Trophoblast cell (in vitro differentiated cells and primary cell): Measurements from ENCODE around the gene PHAX. TPM values are rescaled to one million over a fixed set of nuclear protein-coding genes. Genes with fewer than 3 reads are reported as not detected.
"Not testable (repeated sequence)": the region's sequence is repeated elsewhere in the genome, so short reads cannot be mapped to it uniquely, and the experiment has no call there.

Experiments used
- DNase-seq, 2 donors: peaks; one replicate each; pipeline ENCODE4 v3.0.0-alpha.2; 2016
- H2AFZ ChIP-seq: 2 replicates; pipeline ENCODE4 v1.6.1; 2013; ENCODE audit warnings: low read length, moderate library complexity, mild to moderate bottlenecking; ENCODE audit not compliant: insufficient read depth, poor library complexity
- H2AK5ac ChIP-seq: 2 replicates; pipeline ENCODE4 v1.6.1; 2013; ENCODE audit warnings: mild to moderate bottlenecking, low read length
- H2BK120ac ChIP-seq: 2 replicates; pipeline ENCODE4 v1.6.1; 2013; ENCODE audit warnings: low read length, mild to moderate bottlenecking, moderate library complexity; ENCODE audit not compliant: insufficient read depth, poor library complexity
- H2BK12ac ChIP-seq: 2 replicates; pipeline ENCODE4 v1.6.1; 2013; ENCODE audit warnings: mild to moderate bottlenecking, low read length, moderate library complexity
- H2BK5ac ChIP-seq: 2 replicates; pipeline ENCODE4 v1.6.1; 2013; ENCODE audit warnings: low read length, low read depth, moderate library complexity, mild to moderate bottlenecking; ENCODE audit not compliant: poor library complexity
- H3K14ac ChIP-seq: 2 replicates; pipeline ENCODE4 v1.6.1; 2013; ENCODE audit warnings: mild to moderate bottlenecking, low read length
- H3K18ac ChIP-seq: 2 replicates; pipeline ENCODE4 v1.6.1; 2013; ENCODE audit warnings: mild to moderate bottlenecking, low read length
- H3K23ac ChIP-seq: 2 replicates; pipeline ENCODE4 v1.6.1; 2013; ENCODE audit warnings: low read length
- H3K27ac ChIP-seq: 2 replicates; pipeline ENCODE4 v1.5.1; 2013; ENCODE audit warnings: low read depth, mild to moderate bottlenecking, inconsistent platforms, low read length, moderate library complexity
- H3K27me3 ChIP-seq: 2 replicates; pipeline ENCODE4 v1.6.1; 2013; ENCODE audit warnings: inconsistent platforms, mild to moderate bottlenecking, low read length, moderate library complexity; ENCODE audit not compliant: insufficient read depth
- H3K36me3 ChIP-seq, 2 experiments: 1 replicate in 1 of 2; 2 replicates in 1 of 2; pipeline ENCODE4 v1.6.1; 2013; ENCODE audit warnings: low read length in 2 of 2, mild to moderate bottlenecking in 2 of 2, moderate library complexity in 1 of 2; ENCODE audit not compliant: insufficient read depth in 2 of 2, control insufficient read depth in 1 of 2
- H3K4ac ChIP-seq: 2 replicates; pipeline ENCODE4 v1.6.1; 2013; ENCODE audit warnings: low read depth, mild to moderate bottlenecking, low read length, moderate library complexity
- H3K4me1 ChIP-seq, 2 experiments: 1 replicate in 1 of 2; 2 replicates in 1 of 2; pipeline ENCODE4 v1.6.1; 2013; ENCODE audit warnings: low read length in 2 of 2, mild to moderate bottlenecking in 2 of 2, moderate library complexity in 1 of 2; ENCODE audit not compliant: insufficient read depth in 2 of 2, control insufficient read depth in 1 of 2
- H3K4me2 ChIP-seq: 2 replicates; pipeline ENCODE4 v1.6.1; 2013; ENCODE audit warnings: inconsistent platforms, mild to moderate bottlenecking, low read length, moderate library complexity
- H3K4me3 ChIP-seq: 2 replicates; pipeline ENCODE4 v1.5.1; 2013; ENCODE audit warnings: mild to moderate bottlenecking, low read depth, low read length, inconsistent platforms
- H3K79me1 ChIP-seq: one replicate; pipeline ENCODE4 v1.6.1; 2013; ENCODE audit warnings: low read length
- H3K79me2 ChIP-seq: 2 replicates; pipeline ENCODE4 v1.6.1; 2013; ENCODE audit warnings: low read length, mild to moderate bottlenecking; ENCODE audit not compliant: control insufficient read depth, insufficient read depth, poor library complexity
- H3K9ac ChIP-seq: 2 replicates; pipeline ENCODE4 v1.6.1; 2013; ENCODE audit warnings: mild to moderate bottlenecking, low read length
- H3K9me3 ChIP-seq: 2 replicates; pipeline ENCODE4 v1.6.1; 2013; ENCODE audit warnings: low read depth, mild to moderate bottlenecking, control low read depth, inconsistent platforms, low read length; ENCODE audit not compliant: insufficient read depth
- H4K12ac ChIP-seq: 2 replicates; pipeline ENCODE4 v1.6.1; 2013; ENCODE audit warnings: low read depth, mild to moderate bottlenecking, low read length, moderate library complexity
- H4K8ac ChIP-seq: 2 replicates; pipeline ENCODE4 v1.6.1; 2013; ENCODE audit warnings: low read depth, mild to moderate bottlenecking, low read length, moderate library complexity
- H4K91ac ChIP-seq: one replicate; pipeline ENCODE4 v1.6.1; 2013; ENCODE audit warnings: low read depth, mild to moderate bottlenecking, low read length, moderate library complexity
- WGBS: extraction: QIAGEN DNeasy Blood & Tissue Kit; methylation state at CpG from one replicate; pipeline ENCODE4 v1.1.7; 2013; ENCODE audit warnings: missing lambda C conversion rate; ENCODE audit not compliant: insufficient read length, insufficient coverage; ENCODE audit errors: extremely low coverage; 5-methylcytosine and 5-hydroxymethylcytosine counted together
- polyA plus RNA-seq: library from polyadenylated mRNA; stranded (reverse); fragments of 200-250 nt; gene quantifications from 2 replicates; pipeline ENCODE4 v1.2.3, GENCODE V29; 2013

PHAX gene, protein sequence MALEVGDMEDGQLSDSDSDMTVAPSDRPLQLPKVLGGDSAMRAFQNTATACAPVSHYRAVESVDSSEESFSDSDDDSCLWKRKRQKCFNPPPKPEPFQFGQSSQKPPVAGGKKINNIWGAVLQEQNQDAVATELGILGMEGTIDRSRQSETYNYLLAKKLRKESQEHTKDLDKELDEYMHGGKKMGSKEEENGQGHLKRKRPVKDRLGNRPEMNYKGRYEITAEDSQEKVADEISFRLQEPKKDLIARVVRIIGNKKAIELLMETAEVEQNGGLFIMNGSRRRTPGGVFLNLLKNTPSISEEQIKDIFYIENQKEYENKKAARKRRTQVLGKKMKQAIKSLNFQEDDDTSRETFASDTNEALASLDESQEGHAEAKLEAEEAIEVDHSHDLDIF
- 33.4 and 34.2 TPM in 2 replicates for polyA plus RNA-seq

- Histone ChIP-seq H2AK5ac (peak within 1 kb of the TSS; percentile 49), H3K79me2 (peaks cover 16% of the 10 kb centered on the region), H3K4ac (peak within 1 kb of the TSS; percentile 89), H2BK5ac (peak within 1 kb of the TSS; percentile 55), H4K91ac (peak within 1 kb of the TSS; percentile 87), H3K4me3 (peak within 1 kb of the TSS; percentile 100), H2BK120ac (peak within 1 kb of the TSS; percentile 54), H3K4me2 (peak within 1 kb of the TSS; percentile 85), H3K9ac (peak within 1 kb of the TSS; percentile 100), H3K14ac (peak within 1 kb of the TSS; percentile 88), H3K9me3 (no peaks in the 10 kb centered on the region), H3K18ac (peak within 1 kb of the TSS; percentile 74), H3K27ac (peak within 1 kb of the TSS; percentile 40), H3K36me3 (peaks cover 13 to 20% of the 10 kb centered on the region in 2 experiments), H3K23ac (no peak within 1 kb of the TSS), H3K27me3 (no peaks in the 10 kb centered on the region), H2AFZ (peak within 1 kb of the TSS; percentile 85), H2BK12ac (no peak within 1 kb of the TSS), H3K4me1 (peaks cover 0 to 8% of the 10 kb centered on the region in 2 experiments), H3K79me1 (peaks cover 3% of the 10 kb centered on the region), H4K12ac (peak within 1 kb of the TSS; percentile 91), H4K8ac (peak within 1 kb of the TSS; percentile 97)
- no CpG with 5 or more reads among the region's 79 CpGs for WGBS
- DNase-seq = peak; percentile 79 to 85
Measured at GRCh38 chr5:126600631-126601511, at the start of gene PHAX. Gene PHAX (plus strand): TSS chr5:126600947. CDS start chr5:126600963, 16 bp downstream.

- Histone ChIP-seq H3K4me3 (no peak overlapping the region), H2BK120ac (no peak overlapping the region), H3K4me2 (no peak overlapping the region), H3K79me1 (no peaks in the 10 kb centered on the region), H3K23ac (no peak overlapping the region), H2AFZ (no peak overlapping the region), H3K27me3 (no peaks in the 10 kb centered on the region), H3K27ac (no peak overlapping the region), H4K8ac (no peak overlapping the region), H3K79me2 (no peaks in the 10 kb centered on the region), H3K4ac (no peak overlapping the region), H2BK5ac (no peak overlapping the region), H4K91ac (no peak overlapping the region), H2AK5ac (no peak overlapping the region), H3K18ac (no peak overlapping the region), H2BK12ac (no peak overlapping the region), H3K4me1 (no peaks in the 10 kb centered on the region), H4K12ac (no peak overlapping the region), H3K14ac (no peak overlapping the region), H3K9ac (no peak overlapping the region), H3K36me3 (peaks cover 31 to 53% of the 10 kb centered on the region in 2 experiments), H3K9me3 (no peaks in the 10 kb centered on the region)
- no CpG with 5 or more reads among the region's 2 CpGs for WGBS
- no peak for DNase-seq
Measured at GRCh38 chr5:126552614-126553013, 48.1 kb upstream of the PHAX start.

DNA sequence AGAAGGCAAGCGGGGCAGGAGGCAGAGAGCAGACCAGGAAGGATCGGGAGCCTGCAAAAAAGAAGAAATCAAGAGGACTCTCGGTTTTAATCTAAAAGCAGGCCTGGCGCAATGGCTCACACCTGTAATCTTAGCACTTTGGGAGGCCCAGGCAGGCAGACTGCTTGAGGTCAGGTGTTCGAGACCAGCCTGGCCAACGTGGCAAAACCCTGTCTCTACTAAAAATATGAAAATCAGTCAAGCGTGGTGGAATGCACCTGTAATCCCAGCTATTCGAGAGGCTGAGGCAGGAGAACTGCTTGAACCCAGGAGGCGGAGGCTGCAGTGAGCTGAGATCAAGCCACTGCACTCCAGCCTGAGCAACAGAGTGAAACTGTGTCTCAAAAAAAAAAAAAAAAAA lies 45.6 kb upstream of the PHAX start:
- not testable (repeated sequence) for H3K4me1 ChIP-seq, H3K79me1 ChIP-seq, H3K14ac ChIP-seq, H2BK120ac ChIP-seq, H2BK12ac ChIP-seq, H2AK5ac ChIP-seq, H3K4me3 ChIP-seq, H3K18ac ChIP-seq, DNase-seq, H3K27me3 ChIP-seq, H4K12ac ChIP-seq, H3K79me2 ChIP-seq, H3K23ac ChIP-seq, H2BK5ac ChIP-seq, H3K9ac ChIP-seq, H3K4ac ChIP-seq, H3K27ac ChIP-seq, H3K4me2 ChIP-seq, H4K91ac ChIP-seq, H2AFZ ChIP-seq, H3K9me3 ChIP-seq, H4K8ac ChIP-seq
- WGBS = no CpG with 5 or more reads among the region's 9 CpGs
- H3K36me3 ChIP-seq = peaks cover 33 to 48% of the 10 kb centered on the region in 2 experiments

GRCh38 chr5:126561908-126562307 lies 38.8 kb upstream of the PHAX start:
- Histone ChIP-seq H3K23ac (no peak overlapping the region), H3K36me3 (peaks cover 21 to 22% of the 10 kb centered on the region in 2 experiments), H3K27ac (no peak overlapping the region), H3K79me1 (no peaks in the 10 kb centered on the region), H4K91ac (no peak overlapping the region), H3K14ac (no peak overlapping the region), H2BK5ac (no peak overlapping the region), H3K79me2 (no peaks in the 10 kb centered on the region), H3K4ac (no peak overlapping the region), H3K18ac (no peak overlapping the region), H3K4me1 (no peaks in the 10 kb centered on the region), H2AK5ac (no peak overlapping the region), H2BK120ac (no peak overlapping the region), H2AFZ (no peak overlapping the region), H3K4me2 (no peak overlapping the region), H3K9me3 (no peaks in the 10 kb centered on the region), H3K27me3 (no peaks in the 10 kb centered on the region), H2BK12ac (no peak overlapping the region), H4K12ac (no peak overlapping the region), H4K8ac (no peak overlapping the region), H3K9ac (no peak overlapping the region), H3K4me3 (no peak overlapping the region)
- DNase-seq = no peak
- no CpG with 5 or more reads among the region's 1 CpG for WGBS
